HG02973 (cell line): Measurements from ENCODE around the gene HSD17B3.
"Not testable (repeated sequence)": the region's sequence is repeated elsewhere in the genome, so short reads cannot be mapped to it uniquely, and the experiment has no call there.

Experiments
- ATAC-seq: cut with Tn5 transposase; IDR thresholded peaks from one replicate; pipeline ENCODE4 v1.9.1; 2021; ENCODE audit warnings: moderate library complexity; ENCODE audit not compliant: unreplicated experiment

Gene HSD17B3

DNA sequence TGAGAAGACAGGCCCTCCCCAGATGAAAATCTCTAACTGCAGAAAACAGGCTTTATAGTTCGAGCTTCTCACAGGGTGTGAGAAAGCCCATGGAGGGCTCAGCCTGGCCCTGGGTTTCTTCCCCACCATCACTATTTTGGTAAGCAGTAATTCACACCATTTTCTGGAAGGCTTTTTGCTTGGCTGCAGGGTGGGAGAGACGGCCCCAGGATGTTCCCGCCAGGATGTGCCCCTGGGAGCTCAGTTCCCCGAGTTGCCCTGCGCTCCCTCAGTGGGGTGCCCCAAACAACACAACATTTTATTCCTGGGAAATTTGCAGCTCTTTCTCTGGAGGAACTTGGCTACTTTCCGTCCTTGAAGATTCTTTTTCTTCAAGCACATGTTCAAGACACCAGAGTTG is 100.8 kb downstream of the HSD17B3 start:
- ATAC-seq: no peak

DNA sequence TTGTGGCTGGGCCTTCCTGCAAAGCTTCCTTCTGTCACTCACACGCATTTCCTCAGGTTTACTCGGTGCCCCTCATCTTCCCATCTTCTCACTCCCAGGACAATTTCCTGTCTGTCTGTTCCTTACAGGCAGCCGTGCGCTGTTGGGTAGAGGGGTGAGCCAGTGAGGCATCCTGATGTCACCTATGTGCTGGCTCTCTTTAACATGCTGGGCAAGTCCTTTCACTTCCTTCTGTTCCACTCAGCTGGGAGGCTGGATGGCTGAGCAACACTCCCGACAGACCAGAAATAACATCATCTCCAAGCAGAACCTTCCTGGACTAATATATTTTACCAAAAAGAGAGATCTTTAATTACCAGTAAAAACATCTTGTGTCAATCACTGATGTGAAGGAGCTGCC is 103.0 kb downstream of the HSD17B3 start:
- ATAC-seq: no peak

DNA sequence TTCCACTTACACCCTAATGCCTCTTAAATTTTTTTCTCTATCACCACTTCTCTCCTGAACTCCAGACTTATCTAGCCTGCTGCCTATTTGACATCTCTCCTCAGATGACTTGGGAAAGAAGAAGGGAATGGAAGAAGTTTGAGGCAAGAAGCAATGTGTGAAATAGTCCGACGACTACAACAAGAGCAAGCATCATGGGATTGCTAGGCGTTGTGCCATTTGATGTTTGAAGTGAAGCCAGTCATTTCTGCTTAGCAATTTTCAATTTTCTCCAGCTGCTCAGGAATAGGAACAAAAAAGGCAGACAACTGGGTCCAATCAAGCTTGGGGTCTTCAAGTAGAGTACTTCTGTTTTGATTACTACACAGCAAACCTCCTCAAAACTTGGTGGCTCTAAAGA is 106.4 kb downstream of the HSD17B3 start:
- no peak for ATAC-seq

DNA sequence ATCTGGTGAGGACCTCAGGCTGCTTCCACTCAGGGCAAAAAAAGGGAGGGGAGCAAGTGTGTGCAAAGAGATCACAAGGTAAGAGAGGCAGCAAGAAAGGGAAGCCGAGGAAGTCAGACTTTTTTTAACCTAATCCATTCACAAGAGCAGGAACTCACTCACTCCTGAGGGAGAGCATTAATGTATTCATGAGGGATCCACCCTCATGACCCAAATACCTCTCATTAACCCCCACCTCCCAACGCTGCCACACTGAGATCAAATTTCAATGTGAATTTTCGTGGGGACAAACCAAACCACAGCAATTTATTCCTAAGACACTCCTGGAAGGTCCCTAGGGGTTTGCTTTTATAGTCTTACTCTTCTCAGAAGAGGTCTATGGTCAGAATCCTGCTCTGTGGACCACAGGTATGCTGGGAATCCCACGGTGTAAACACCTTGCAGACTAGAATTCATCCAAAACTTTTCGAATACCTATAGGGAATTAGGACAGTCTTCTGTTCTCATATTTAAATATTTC is 108.7 kb downstream of the HSD17B3 start:
- ATAC-seq: no peak

DNA sequence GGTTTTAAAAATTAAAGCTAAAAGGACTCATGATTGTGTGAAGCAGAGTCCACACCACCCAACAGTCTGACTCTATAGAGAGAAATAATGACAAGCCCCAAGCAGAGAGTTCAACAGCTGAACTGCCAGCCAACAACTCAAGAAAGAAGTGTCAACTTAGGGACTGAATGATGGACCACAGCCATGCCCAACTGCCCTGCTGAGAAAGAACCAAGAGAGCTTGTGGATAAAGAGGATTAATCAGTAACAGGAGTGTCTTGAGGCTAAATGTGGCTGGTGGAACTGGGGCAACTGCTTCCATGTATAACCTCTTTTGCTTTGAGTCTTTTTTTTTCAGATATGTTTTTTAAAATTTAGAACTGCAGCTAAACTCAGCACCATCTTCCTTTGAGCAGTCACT is 109.3 kb downstream of the HSD17B3 start:
- no peak for ATAC-seq

DNA sequence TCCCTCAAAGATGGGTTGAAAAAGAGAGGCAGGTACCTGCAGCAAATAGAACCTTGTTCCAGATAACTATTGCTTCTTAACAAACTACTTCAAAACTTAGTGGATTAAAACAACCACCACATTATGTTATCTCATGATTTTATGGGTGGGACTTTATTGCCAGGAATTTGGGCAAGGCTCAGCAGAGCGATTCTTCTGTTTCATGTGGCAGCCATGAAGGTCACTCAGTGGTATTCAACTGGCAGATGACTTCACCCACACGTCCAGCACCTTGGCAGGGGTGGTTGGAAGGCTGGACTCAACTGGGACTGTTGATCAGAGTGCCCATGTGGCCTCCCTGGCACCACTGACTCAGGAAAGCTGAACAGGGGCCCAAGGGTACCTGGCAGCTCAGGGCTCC is 112.0 kb downstream of the HSD17B3 start:
- no peak for ATAC-seq

DNA sequence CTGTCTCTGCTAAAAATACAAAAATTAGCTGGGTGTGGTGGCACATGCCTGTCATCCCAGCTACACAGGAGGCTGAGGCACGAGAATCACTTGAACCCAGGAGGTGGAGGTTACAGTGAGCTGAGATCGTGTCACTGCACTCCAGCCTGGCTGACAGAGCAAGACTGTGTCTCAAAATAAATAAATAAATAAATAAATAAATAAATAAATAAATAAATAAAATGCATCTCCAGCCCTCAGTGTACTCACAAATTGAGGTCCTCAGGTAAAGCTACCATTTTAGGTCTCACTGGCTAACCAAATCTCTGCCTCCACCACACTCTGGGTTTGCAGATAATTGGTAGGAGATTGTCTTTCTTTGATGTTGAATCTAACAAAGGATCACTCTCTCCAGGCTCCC is 112.4 kb downstream of the HSD17B3 start:
- not testable (repeated sequence) for ATAC-seq

DNA sequence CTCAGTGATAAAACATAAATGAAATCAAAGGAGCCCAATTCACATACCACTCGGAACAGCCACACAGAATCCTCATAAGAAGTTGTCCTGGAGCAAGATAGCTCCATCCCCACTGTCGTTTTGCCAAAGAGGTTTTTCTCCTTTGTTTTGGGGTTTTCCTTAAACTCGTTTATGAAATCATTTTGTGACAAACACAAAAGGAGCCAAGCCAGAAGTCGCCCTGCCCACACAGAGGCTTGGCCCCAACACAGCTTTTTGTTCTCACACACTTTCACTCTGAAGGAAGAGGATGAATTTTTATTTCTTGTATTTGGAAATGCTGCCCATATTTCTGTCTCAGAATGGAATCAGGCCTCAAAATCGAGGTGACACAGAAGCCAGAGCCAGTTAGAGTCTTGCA is 113.4 kb downstream of the HSD17B3 start:
- no peak for ATAC-seq

GRCh38 chr9:96187151-96187555 is 114.8 kb downstream of the HSD17B3 start:
- ATAC-seq: no peak

GRCh38 chr9:96186591-96187011 is 115.4 kb downstream of the HSD17B3 start:
- ATAC-seq: no peak

DNA sequence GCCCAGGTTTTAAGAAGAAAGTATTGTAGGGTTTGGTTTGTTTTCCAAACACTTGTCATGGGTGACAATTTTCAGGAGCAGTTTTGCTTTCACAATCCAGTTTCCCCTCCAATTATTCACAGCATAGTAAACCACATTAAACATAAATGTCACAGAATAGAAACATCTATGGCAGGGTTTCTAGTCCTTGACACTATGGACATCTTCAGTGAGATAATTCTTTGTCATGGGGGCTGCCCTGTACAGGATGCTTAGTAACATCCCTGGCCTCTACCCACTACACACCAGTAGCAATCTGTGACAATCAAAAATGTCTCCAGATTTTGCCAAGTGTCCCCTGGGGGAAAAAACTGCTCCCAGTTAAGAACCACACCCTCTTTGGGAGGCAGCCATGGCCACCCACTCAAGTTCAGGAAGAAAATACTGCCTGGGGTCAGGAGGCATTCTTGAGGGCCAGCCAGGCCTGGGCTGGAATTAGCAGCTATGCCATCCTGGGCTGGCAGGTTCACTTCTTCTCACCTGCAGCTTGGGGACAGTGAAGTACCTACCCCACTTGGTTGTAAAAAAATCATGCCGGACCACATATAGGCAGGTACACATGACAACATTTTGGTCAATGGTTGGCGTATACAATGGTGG is 116.3 kb downstream of the HSD17B3 start:
- ATAC-seq: no peak
